ENCODE data around the gene EIF1. TPM values are rescaled to one million over a fixed set of nuclear protein-coding genes. Genes with fewer than 3 reads are reported as not detected.

EIF1 gene
- total RNA-seq, 1 donor from 2014 or later, result 620 TPM

- H3K27me3 Mint-ChIP-seq (ENCODE audit: low read depth), result peaks cover 36% of the 10 kb centered on the region
- peak overlapping the region; percentile 13 for H3K4me3 Mint-ChIP-seq
- no peaks in the 10 kb centered on the region for H3K36me3 Mint-ChIP-seq (ENCODE audit: low read depth)
- TF ChIP-seq, protein P1, sequence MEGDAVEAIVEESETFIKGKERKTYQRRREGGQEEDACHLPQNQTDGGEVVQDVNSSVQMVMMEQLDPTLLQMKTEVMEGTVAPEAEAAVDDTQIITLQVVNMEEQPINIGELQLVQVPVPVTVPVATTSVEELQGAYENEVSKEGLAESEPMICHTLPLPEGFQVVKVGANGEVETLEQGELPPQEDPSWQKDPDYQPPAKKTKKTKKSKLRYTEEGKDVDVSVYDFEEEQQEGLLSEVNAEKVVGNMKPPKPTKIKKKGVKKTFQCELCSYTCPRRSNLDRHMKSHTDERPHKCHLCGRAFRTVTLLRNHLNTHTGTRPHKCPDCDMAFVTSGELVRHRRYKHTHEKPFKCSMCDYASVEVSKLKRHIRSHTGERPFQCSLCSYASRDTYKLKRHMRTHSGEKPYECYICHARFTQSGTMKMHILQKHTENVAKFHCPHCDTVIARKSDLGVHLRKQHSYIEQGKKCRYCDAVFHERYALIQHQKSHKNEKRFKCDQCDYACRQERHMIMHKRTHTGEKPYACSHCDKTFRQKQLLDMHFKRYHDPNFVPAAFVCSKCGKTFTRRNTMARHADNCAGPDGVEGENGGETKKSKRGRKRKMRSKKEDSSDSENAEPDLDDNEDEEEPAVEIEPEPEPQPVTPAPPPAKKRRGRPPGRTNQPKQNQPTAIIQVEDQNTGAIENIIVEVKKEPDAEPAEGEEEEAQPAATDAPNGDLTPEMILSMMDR (conservative IDR thresholded peaks at IDR 0.05), result no peak
- H3K9me3 Mint-ChIP-seq, result no peaks in the 10 kb centered on the region
- DNase-seq (ENCODE audit: low read depth, low spot score), result no peak
- H3K4me1 Mint-ChIP-seq, result peaks cover 15% of the 10 kb centered on the region
- no peak overlapping the region for H3K27ac Mint-ChIP-seq (ENCODE audit: unreplicated experiment)
These were observed 23.8 kb upstream of the EIF1 start for GRCh38 chr17:41664587-41665565.

- no peaks in the 10 kb centered on the region for H3K36me3 Mint-ChIP-seq (ENCODE audit: low read depth)
- H3K4me1 Mint-ChIP-seq, result peaks cover 15% of the 10 kb centered on the region
- H3K4me3 Mint-ChIP-seq, result peak overlapping the region; percentile 83
- no peaks in the 10 kb centered on the region for H3K9me3 Mint-ChIP-seq
- peak; percentile 90 for DNase-seq (ENCODE audit: low read depth, low spot score)
- H3K27ac Mint-ChIP-seq (ENCODE audit: unreplicated experiment), result peak overlapping the region; percentile 90
- TF ChIP-seq, protein P1 (conservative IDR thresholded peaks at IDR 0.05), result peak; percentile 98
- H3K27me3 Mint-ChIP-seq (ENCODE audit: low read depth), result peaks cover 32% of the 10 kb centered on the region
These were observed 23.0 kb upstream of the EIF1 start for GRCh38 chr17:41665566-41666236.

GRCh38 chr17:41666237-41666641, 22.4 kb upstream of the EIF1 start:
- no peak for DNase-seq (ENCODE audit: low read depth, low spot score)
- Mint-ChIP-seq H3K4me3 (peak overlapping the region; percentile 83), H3K9me3 (no peaks in the 10 kb centered on the region), H3K4me1 (peaks cover 15% of the 10 kb centered on the region), H3K36me3 (ENCODE audit: low read depth) (no peaks in the 10 kb centered on the region), H3K27me3 (ENCODE audit: low read depth) (peaks cover 33% of the 10 kb centered on the region), H3K27ac (ENCODE audit: unreplicated experiment) (peak overlapping the region; percentile 90)
- TF ChIP-seq, protein P1 (conservative IDR thresholded peaks at IDR 0.05), result peak; percentile 51

GRCh38 chr17:41666708-41667279, 21.9 kb upstream of the EIF1 start:
- DNase-seq (ENCODE audit: low read depth, low spot score), result peak; percentile 89
- Mint-ChIP-seq H3K4me3 (peak overlapping the region; percentile 83), H3K36me3 (ENCODE audit: low read depth) (no peaks in the 10 kb centered on the region), H3K4me1 (peaks cover 15% of the 10 kb centered on the region), H3K27ac (ENCODE audit: unreplicated experiment) (no peak overlapping the region), H3K9me3 (no peaks in the 10 kb centered on the region), H3K27me3 (ENCODE audit: low read depth) (peaks cover 34% of the 10 kb centered on the region)
- TF ChIP-seq, protein P1 (conservative IDR thresholded peaks at IDR 0.05), result peak; percentile 96

DNA sequence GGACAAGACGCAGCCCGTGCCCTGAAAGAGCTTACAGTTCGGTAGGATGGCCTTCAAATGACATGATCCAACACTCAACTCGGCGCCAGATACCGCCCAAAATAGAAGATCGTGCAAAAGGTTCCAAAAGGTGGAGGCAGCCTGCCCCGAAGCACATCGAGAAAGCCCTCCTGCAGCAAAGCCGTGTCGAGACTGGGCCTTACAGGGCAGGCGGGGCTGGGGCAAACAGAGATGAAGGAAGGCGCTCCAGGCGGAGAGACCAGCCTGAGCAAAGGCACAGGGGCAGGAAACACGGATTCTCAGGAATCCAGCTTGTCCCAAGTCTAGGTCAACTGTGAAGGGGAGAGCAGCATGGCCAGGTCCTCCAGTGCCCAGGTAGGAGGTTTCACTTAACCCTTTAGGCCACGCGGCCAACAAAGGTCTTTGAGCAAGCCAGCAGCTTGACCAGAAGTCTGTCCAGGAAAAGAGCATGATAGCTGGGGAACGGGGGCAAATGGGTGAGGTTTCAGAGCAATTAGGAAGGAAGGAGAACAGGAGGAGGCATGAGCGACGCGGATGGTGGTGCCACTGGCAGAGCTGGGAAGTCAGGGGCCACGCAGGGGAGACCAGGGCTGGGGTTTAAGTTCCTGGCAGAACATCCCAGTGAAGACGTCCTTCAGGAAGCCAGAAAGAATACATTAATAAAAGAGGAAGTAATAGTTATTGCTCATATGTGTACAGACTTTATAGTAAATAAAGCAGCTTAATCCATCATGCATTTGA, 21.2 kb upstream of the EIF1 start:
- H3K27me3 Mint-ChIP-seq (ENCODE audit: low read depth), result peaks cover 34% of the 10 kb centered on the region
- no peak overlapping the region for H3K27ac Mint-ChIP-seq (ENCODE audit: unreplicated experiment)
- H3K36me3 Mint-ChIP-seq (ENCODE audit: low read depth), result no peaks in the 10 kb centered on the region
- TF ChIP-seq, protein P1 (conservative IDR thresholded peaks at IDR 0.05), result no peak
- H3K4me3 Mint-ChIP-seq, result peak overlapping the region; percentile 83
- H3K9me3 Mint-ChIP-seq, result no peaks in the 10 kb centered on the region
- DNase-seq (ENCODE audit: low read depth, low spot score), result no peak
- H3K4me1 Mint-ChIP-seq, result peaks cover 15% of the 10 kb centered on the region
